Measurements from ENCODE around the gene NHEJ1.

The NHEJ1 gene

DNA sequence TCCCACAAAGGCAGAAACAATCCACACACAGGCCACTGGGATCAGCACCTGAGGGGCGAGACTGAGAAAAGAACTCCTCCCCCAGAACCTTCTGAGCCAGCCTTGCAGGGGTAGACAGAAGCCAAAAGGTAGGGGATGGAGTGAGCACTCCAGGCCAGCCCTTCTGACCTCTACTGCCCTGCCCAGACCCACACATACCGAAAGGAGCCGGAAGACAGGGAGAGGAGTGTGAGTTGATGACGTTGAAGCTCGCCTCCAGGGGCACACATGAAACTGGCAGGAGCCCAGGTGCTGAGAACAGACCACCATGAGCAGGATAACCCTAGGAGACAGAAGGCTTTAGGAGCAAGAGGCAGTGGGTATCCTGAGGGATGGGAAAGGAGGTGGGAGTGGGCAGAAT, 7.4 kb upstream of the NHEJ1 start:
- H3K4me3 ChIP-seq (ENCODE audit: low read length): no peak overlapping the region
- TF ChIP-seq ZNF274 (IDR thresholded peaks at IDR 0.05; ENCODE audit: low read depth, low read length): no peak

DNA sequence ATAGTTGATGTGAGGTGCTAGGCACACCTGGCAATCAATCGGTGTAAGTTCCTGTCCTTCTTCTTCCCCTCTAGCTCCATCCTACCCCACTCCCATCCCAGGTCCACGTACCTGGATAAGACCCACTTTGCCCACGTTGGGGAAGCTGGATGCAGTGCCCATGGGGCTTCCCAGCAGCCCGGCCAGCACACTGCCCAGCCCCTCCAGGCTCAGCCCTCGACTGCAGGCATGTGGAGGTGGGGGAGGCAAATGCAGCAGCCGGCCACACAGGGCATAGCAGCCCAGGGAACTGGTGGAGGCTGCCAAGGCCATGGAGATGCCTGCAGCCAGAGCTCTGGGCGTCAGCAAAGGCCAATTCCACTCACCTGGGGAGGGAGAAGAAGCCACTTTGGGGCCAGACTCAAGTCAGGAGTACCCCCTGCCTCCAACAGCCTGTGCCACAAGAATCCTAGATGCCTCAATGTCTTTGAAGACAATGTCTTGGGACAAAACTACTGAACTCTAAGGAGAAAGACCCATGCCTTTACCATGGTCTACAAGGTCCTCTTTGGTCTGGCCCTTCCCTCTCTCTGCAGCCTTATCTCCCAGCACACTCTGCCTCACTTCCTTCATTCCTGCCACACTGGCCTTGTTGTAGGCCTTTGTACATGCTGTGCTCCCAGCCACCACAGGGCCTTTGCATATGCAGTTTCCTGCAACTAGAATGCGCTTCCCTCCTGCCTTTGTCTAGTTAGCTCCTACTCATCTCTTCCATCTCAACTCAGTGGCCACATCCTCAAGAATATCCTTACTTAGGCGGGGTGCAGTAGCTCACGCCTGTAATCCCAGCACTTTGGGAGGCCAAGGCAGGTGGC, 4.7 kb upstream of the NHEJ1 start:
- TF ChIP-seq ZNF274 (IDR thresholded peaks at IDR 0.05; ENCODE audit: low read depth, low read length): no peak
- H3K4me3 ChIP-seq (ENCODE audit: low read length): no peak overlapping the region

DNA sequence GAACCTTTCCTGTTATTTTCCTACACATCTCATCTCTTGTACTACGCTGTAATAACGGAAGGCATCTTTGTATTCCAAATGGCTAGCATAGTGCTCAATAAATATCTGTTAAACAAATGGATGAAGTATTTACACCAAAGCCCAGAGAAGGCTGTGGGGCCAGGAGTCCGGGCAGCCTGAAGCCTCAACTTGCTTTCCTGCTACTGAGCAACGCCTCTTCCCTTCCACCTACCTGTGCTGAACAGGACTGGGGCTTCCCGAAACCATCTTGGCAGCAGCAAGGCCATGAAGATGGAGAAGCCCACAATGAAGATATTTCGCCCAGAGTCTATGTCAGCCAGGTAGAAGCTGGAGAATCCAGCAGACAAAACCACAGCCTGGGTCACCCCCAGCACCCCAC, 2.5 kb upstream of the NHEJ1 start:
- H3K4me3 ChIP-seq (ENCODE audit: low read length): no peak overlapping the region
- no peak for TF ChIP-seq ZNF274 (IDR thresholded peaks at IDR 0.05; ENCODE audit: low read depth, low read length)

DNA sequence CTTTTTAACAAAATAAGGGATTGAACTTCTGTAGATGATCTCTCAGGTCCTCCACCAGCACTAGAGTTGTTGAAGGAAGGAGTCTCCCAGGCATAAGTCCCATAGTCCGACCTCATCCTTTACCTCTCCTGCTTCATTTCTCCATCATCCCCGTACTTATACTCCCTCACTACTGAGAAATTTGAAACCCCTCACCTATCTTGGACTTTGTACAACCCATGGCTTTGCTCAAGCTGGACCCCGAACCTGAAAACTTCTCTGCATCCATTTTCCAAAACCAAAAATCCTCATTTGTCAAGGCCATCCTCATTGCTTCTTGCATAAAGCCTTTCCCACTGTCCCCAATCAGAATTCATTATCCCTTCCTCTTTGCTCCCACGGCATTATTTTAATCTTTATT, 482 bp upstream of the NHEJ1 start:
- H3K4me3 ChIP-seq (ENCODE audit: low read length): peak overlapping the region; percentile 78; the same call in 1 of the 2 replicates
- no peak for TF ChIP-seq ZNF274 (IDR thresholded peaks at IDR 0.05; ENCODE audit: low read depth, low read length)

DNA sequence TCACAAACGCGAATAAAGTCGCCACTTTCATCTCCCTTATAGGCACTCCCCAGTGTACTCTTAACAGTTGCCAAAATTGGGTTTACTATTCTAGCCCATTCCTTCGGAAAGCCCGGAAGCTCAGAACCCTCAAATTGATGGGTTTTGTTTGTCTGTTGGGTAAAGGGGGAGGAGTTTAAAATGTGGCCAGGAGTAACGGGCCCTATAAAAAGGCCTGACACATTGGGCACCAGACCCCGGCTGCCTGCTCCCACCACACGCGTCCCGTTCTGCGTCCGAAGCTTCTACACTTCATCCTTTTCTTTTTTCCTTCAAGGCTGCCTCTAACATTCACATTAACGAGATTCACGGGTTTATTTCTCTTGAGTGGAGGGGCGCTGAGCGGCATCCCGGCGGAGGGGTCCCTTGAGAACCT, 837 bp downstream of the NHEJ1 start:
- no peak for TF ChIP-seq ZNF274 (IDR thresholded peaks at IDR 0.05; ENCODE audit: low read depth, low read length)

DNA sequence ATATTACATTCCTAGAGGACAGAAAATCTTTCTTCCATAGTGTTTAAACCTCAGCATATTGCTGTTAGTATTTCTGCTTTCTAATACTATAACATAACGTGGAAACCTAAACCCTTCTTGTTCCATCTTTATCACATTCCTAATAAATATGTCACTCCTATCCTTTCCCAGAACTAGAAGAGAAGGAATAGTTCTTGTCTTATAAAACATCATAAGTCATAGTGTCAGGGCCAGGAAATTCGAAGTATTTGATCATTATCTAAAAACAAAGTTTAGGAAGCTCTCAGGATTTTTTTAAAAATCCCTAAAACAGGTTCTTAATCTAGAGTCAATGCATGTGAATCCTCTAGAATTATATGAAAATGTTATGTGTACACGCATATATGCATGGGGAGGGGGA, 2.0 kb downstream of the NHEJ1 start:
- no peak overlapping the region for H3K4me3 ChIP-seq (ENCODE audit: low read length)
- TF ChIP-seq ZNF274 (IDR thresholded peaks at IDR 0.05; ENCODE audit: low read depth, low read length): no peak

More for the DNA sequence above, 837 bp downstream of the NHEJ1 start:
- peak overlapping the region; percentile 78; the same call in 1 of the 2 replicates for H3K4me3 ChIP-seq (ENCODE audit: low read length)

DNA sequence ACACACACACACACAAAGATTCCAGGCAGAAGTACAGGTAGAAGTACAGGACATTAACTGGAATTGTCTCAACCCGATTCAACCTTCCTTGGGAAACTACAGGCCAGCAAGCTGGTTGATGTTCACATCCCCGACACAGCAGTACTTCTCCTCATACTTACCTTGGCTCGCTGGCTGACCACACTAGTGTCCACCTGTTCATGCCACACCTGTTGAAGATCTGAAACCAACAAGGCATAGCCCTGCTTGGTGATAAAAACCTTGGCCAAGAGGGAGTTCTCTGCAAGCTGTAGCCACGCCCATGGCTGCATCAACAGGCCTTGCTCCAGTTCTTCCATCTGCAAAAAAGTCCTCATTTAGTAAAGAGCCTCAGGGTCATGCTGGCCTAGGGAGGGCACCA, 2.6 kb downstream of the NHEJ1 start:
- TF ChIP-seq ZNF274 (IDR thresholded peaks at IDR 0.05; ENCODE audit: low read depth, low read length): no peak

DNA sequence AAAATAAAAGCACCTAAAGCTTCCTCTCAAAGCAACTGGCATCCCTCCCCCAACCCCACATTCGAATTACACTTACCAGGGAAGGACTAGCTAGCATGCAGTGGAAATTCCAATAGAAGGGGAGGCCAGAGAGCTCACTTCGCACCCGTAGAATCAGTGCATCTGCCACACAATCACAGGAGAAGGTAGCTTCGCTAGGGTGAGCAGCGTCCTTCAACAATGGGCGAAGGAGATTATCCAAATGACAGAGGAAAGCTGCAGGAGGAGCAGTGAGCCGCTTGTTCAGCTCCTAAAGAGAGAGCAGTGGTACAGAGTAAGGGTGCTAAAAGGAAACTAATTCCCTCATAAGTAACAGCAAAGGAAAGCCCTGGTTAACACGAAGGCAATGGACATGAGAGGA, 3.2 kb downstream of the NHEJ1 start:
- no peak for TF ChIP-seq ZNF274 (IDR thresholded peaks at IDR 0.05; ENCODE audit: low read depth, low read length)
- H3K4me3 ChIP-seq (ENCODE audit: low read length): no peak overlapping the region

More for the DNA sequence above, 2.6 kb downstream of the NHEJ1 start:
- no peak overlapping the region for H3K4me3 ChIP-seq (ENCODE audit: low read length)

DNA sequence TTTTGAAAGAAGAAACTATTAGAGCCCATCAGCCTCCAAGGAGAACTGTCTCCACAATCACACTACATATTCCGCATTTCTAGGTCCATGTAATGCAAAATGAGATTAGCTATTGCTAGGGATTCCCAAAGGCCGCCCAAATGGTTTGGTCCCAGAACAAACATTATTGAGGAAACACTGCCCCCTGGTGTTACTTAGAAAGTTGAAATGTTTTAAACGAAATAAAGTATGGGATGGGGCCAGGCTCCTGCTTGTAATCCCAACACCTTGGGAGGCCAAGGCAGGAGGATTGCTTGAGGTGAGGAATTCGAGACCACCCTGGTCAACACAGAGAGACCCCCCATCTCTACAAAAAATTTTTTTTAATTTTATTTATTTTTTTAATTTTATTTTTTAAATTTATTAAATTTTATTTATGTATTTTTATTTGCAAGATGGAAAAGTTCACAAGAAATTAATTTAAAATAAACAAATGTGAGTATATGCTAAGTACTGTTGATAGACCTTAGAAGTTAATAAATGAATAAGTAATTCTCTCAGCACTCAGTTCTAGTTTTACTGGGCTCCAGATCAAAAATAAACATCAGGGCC, 5.5 kb downstream of the NHEJ1 start:
- no peak overlapping the region for H3K4me3 ChIP-seq (ENCODE audit: low read length)
- no peak for TF ChIP-seq ZNF274 (IDR thresholded peaks at IDR 0.05; ENCODE audit: low read depth, low read length)

DNA sequence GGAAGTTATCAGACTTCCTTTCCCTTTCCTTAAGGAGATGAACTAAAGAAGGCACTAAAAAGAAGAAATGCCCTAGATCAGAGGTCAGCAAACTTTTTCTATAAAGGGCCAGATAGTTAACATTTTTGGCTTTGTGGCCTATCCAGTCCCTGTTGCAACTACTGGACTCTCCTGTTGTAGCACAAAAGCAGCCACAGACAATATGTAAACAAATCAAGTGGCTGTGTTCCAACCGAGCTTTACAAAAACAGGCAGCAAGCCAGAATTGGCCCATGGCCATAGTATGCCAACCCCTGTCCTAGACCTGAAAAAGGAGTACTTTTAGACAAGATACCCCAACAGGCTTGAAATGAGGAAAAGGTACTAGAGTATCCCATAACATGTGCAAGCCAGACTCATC, 10.9 kb downstream of the NHEJ1 start:
- H3K4me3 ChIP-seq (ENCODE audit: low read length): no peak overlapping the region
- TF ChIP-seq ZNF274 (IDR thresholded peaks at IDR 0.05; ENCODE audit: low read depth, low read length): no peak

DNA sequence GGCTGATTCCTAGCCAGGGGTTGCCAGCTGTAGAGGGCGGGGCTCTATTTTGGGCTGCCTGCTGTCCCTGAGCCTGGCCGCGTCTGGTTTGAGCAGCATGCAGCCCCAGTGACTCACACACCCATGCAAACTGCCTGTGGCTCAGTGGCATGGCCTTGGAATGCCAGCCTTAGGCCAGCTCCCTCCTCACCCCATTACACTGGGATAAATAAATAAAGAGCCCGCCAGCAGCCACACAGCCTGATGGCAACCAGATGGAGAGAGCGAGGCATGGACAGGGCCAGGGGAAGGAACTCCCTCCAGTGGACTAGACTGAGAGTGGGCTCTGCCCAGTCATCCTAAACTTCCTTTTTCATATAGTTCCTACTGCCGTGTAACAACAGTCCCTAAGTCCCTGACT, 18.3 kb downstream of the NHEJ1 start:
- no peak overlapping the region for H3K4me3 ChIP-seq (ENCODE audit: low read length)
- no peak for TF ChIP-seq ZNF274 (IDR thresholded peaks at IDR 0.05; ENCODE audit: low read depth, low read length)

DNA sequence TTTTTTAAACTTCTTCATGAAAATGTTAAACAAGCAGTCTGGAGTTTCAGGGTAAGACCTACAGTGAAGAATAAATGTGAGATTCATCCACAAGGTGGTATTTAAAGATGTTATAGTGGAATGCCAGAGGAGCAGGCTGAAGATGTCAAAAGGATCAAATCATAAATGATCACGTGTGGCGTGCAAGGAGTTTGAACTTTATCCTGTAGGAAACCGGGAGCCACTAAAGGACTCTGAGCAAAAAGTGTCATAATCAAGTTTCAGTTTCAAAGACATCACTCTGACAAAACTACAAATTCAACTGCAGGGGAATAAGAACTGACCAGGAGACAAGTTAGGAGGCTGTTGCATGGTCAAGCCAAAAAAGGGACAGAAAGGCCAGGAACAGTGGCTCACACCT, 19.9 kb downstream of the NHEJ1 start:
- H3K4me3 ChIP-seq (ENCODE audit: low read length): no peak overlapping the region
- no peak for TF ChIP-seq ZNF274 (IDR thresholded peaks at IDR 0.05; ENCODE audit: low read depth, low read length)

DNA sequence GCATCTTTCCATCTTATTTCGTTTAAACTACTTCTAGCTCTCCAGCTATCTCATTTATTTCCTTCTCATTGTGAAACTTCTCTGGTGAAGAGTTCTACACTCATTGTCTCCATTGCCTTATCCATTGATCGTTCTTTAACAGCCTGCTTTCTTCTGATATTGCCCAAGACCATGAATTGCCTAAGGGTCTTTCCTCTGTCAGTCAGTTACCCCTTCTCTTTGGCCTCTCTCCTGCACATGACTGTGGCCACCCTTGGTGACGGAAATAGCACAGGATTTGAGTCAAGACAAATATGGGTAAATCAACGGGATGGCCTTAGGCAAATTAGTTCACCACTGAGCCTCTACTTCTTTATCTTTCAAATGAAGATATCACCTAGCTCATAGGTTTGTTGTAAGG, 26.6 kb downstream of the NHEJ1 start:
- no peak for TF ChIP-seq ZNF274 (IDR thresholded peaks at IDR 0.05; ENCODE audit: low read depth, low read length)

DNA sequence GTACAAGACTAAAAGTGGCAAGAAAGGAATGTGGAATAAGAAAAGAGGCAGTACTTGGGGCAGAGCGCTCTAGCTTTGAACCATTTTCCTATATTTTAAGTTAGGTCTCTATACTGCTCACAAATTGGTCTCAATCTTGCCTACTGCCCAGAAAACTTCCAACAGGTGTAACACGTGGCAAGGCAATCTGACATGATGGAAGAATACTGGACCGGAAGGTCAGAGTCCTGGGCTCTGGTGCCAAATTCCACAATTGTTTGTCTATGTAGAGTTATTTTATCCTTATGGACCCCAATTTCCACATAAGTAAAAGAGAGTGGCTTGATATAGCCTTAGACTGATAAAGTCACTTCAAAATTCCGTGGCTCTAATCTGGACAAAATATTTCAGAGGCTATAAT, 28.9 kb downstream of the NHEJ1 start:
- no peak for TF ChIP-seq ZNF274 (IDR thresholded peaks at IDR 0.05; ENCODE audit: low read depth, low read length)
- no peak overlapping the region for H3K4me3 ChIP-seq (ENCODE audit: low read length)

More for the DNA sequence above, 26.6 kb downstream of the NHEJ1 start:
- H3K4me3 ChIP-seq (ENCODE audit: low read length): no peak overlapping the region

DNA sequence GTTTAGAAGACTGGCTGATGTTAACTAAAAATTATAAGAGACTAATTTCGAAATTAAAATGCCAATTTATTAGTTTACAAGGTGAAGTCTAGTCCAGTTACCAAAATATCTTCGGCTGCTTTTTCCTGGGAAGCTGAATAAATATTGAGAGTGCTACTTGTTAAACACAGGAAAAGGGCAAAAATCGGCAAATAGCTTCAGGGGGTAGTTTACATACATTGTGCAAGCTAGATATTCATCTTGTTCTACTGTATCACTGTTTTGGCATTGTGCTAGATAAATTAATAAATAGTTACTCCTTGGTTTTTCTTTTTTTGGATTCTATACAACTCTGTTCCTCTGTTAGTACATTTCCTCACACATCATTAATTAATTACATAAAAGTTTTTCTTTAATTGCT, 29.3 kb downstream of the NHEJ1 start:
- H3K4me3 ChIP-seq (ENCODE audit: low read length): no peak overlapping the region
- no peak for TF ChIP-seq ZNF274 (IDR thresholded peaks at IDR 0.05; ENCODE audit: low read depth, low read length)
